GM13977 (cell line): Measurements from ENCODE around the gene CARHSP1.
A peak's percentile ranks its signal among the peaks of the same experiment; 100 is the strongest.

Experiments
- DNase-seq: peaks from one replicate; pipeline ENCODE4 v3.0.0; 2012; ENCODE audit warnings: low spot score
- in situ Hi-C: fragments of 300-500 bp; cut with MboI; formaldehyde crosslinking; loops from one replicate; pipeline ENCODE4 v1.12.0; 2022; ENCODE audit warnings: low sequenced_read_pairs, low pct_unique_long_range_greater_than_20kb, mixed read lengths, inconsistent platforms; ENCODE audit not compliant: unreplicated experiment
- TF ChIP-seq, protein P1 (sequence below): IDR thresholded peaks from 2 replicates; pipeline ENCODE4 v1.5.1; 2012; ENCODE audit warnings: mild to moderate bottlenecking, control low read depth; ENCODE audit not compliant: insufficient read depth; ENCODE audit errors: extremely low read depth, missing control alignments

The CARHSP1 gene

DNA sequence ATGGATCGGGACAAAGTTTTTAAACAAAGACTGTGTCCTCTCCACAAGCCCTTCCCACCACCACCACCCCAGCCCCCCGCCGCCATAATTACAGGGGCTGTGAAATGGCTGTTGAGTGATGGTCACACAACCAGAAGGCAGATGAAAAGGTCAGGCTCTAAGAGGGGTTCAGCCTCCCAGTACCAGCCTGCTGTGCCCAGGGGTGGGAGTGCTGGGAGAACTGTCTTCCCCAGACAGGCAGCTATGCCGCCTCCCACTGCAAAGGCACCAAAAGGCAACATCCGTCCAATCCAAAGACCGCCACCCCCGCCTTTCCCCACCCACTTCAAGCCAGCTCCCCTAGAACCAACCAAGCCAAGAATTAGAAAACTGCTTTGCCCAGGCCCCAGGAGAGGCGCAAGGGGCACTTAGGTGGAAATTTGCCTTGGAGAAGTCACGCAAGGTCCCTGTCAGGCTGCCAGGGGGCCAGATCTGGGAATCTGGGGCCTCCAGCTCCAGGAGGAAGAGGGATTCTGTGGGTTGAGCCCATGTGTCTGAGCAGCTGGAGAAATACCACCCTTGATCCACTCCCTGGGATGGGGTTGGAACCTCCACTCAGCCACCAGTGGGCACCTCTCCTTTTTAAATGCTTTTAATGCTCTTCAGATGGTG lies 14.4 kb downstream of the CARHSP1 start:
- no peak for DNase-seq
- TF ChIP-seq, protein P1, sequence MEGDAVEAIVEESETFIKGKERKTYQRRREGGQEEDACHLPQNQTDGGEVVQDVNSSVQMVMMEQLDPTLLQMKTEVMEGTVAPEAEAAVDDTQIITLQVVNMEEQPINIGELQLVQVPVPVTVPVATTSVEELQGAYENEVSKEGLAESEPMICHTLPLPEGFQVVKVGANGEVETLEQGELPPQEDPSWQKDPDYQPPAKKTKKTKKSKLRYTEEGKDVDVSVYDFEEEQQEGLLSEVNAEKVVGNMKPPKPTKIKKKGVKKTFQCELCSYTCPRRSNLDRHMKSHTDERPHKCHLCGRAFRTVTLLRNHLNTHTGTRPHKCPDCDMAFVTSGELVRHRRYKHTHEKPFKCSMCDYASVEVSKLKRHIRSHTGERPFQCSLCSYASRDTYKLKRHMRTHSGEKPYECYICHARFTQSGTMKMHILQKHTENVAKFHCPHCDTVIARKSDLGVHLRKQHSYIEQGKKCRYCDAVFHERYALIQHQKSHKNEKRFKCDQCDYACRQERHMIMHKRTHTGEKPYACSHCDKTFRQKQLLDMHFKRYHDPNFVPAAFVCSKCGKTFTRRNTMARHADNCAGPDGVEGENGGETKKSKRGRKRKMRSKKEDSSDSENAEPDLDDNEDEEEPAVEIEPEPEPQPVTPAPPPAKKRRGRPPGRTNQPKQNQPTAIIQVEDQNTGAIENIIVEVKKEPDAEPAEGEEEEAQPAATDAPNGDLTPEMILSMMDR: no peak
- in situ Hi-C loops: no loop called here

DNA sequence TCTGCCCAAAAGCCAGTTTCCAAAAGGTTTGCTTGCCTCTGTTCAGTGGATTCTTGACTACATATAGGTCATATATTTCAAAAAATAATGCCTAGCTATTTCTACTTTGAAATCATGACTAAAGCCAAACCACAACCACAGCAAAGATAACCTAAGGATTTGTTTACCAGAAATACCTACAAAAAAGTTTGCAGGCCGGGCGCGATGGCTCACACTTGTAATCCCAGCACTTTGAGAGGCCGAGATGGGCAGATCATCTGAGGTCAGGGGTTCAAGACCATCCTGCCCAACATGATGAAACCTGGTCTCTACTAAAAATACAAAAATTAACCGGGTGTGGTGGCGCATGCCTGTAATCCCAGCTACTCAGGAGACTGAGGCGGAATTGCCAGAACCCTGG lies 15.2 kb downstream of the CARHSP1 start:
- TF ChIP-seq, protein P1: no peak
- in situ Hi-C loops: no loop called here
- no peak for DNase-seq

DNA sequence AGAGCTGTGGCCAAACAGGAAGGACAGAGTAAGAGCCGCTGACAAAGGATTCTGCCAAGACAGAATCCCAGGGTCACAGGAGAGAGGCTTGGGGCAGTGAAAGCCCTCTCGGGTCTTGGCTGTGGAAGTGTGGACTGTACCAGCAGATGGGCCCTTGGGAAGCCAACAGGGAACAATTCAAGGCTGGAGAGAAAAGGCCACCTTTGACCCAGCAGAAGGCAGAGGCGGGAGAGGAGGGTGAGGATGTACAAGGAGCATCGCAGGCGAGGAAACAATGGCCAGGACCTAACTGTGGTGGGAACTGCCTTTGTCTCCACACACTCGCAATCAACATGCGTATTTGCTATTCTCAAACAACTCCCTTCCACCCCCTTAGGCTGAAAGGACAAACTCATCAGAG lies 15.7 kb downstream of the CARHSP1 start:
- in situ Hi-C loops: no loop called here
- TF ChIP-seq, protein P1: no peak
- DNase-seq: no peak

DNA sequence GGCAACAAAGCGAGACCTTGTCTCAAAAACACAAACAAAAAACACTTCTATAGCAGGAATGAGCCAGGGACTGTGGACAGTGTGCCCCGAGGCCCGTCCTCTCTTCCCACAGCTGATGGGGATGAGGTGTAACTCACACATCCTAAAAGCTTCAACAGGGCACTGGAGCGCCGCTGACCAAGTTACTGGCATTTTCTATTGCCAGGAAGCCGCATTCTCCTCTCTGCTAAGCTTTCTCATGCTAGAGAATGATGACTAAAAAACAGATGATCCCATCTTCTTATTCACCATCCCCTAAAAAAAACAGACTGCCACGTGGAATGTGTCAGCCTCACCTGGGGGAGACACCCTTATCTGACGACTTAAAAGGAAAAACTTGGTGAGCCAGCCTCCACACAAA lies 16.3 kb downstream of the CARHSP1 start:
- TF ChIP-seq, protein P1: no peak
- in situ Hi-C loops: no loop called here

DNA sequence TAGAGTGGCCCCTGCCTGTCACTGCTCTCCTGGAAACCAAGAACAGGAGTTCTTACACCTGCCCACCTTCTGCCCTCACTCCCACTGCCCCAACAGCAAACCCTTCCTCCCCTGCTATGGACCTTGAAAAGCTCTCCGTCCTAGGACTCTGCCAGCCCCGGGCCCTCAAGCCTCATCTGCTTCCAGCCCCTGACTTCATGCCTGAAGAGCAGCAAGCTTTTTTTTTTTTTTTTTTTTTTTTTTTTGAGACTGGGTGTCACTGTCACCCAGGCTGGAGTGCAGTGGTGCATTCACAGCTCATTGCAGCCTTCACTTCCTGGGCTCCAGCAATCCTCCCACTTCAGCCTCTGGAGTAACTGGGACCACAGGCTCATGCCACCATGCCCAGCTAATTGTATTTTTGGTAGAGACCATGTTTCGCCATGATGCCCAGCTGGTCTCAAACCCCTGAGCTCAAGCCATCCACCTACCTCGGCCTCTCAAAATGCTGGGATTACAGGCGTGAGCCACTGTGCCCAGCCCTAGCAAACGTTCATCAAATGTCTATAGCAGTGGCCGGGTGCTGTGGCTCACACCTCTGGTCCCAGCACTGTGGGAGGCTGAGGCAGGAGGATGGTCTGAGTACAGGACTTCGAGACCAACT lies 16.9 kb downstream of the CARHSP1 start:
- in situ Hi-C loops: no loop called here

More for the DNA sequence above, 16.3 kb downstream of the CARHSP1 start:
- DNase-seq: no peak

DNA sequence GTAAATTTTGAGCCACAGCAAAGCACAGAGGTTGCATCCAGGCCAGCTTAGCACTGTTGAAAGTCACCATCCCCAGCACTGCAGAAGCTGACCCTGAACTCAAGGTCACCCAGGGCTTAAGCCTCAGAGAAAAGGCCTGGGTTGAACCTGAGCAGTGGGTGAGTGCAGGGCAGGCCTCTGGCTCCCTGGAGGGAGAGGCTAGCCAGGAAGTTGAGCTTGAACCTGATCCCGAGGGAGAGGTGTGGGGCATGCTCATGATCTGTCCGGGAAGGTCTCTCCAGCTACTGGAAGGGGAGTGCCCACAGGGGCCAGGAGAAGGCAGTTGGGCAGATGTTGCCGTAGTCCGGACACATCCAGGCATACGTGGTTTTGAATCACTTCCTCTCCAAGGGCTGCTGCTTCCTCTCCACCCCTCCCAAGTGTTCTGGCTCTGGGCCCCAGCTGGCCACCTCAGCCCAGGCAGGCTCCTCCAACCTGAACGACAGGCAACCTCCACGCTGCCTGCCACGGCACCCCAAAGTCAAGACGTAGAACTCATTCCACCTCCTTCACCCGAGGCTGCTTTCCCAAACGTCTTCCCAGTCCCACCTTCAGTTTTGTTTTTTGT lies 18.4 kb downstream of the CARHSP1 start:
- peak; percentile 20 for DNase-seq
- TF ChIP-seq, protein P1: no peak
- in situ Hi-C loops: no loop called here

More for the DNA sequence above, 16.9 kb downstream of the CARHSP1 start:
- DNase-seq: no peak
- TF ChIP-seq, protein P1: no peak
